Measurements from ENCODE around the gene PTEN. TPM values are rescaled to one million over a fixed set of nuclear protein-coding genes. Genes with fewer than 3 reads are reported as not detected.

The PTEN gene
- total RNA-seq, 1 donor from 2014 or later: 101 TPM

- Histone ChIP-seq H3K36me3 (no peaks in the 10 kb centered on the region), H3K9me3 (no peaks in the 10 kb centered on the region), H3K4me3 (no peak overlapping the region), H3K27ac (no peak overlapping the region), H3K4me1 (no peaks in the 10 kb centered on the region), H3K27me3 (ENCODE audit: low read depth) (no peaks in the 10 kb centered on the region)
- intact Hi-C loops (cut with DNase I): no loop called here
- ATAC-seq: no peak
- no peak for DNase-seq
- TF ChIP-seq CTCF (IDR thresholded peaks at IDR 0.05): no peak
These were observed 112.8 kb downstream of the PTEN start for GRCh38 chr10:87976101-87976743.

GRCh38 chr10:87978166-87978565 is 114.7 kb downstream of the PTEN start:
- no peaks in the 10 kb centered on the region for H3K4me1 ChIP-seq
- intact Hi-C loops (cut with DNase I): no loop called here
- no peaks in the 10 kb centered on the region for H3K9me3 ChIP-seq
- no peak for ATAC-seq
- DNase-seq: no peak
- no peaks in the 10 kb centered on the region for H3K36me3 ChIP-seq
- H3K27ac ChIP-seq: no peak overlapping the region
- H3K4me3 ChIP-seq: no peak overlapping the region
- H3K27me3 ChIP-seq (ENCODE audit: low read depth): no peaks in the 10 kb centered on the region
- no peak for TF ChIP-seq CTCF (IDR thresholded peaks at IDR 0.05)

- intact Hi-C loops (cut with DNase I): no loop called here
- DNase-seq (no peak), ATAC-seq (no peak)
- TF ChIP-seq CTCF (IDR thresholded peaks at IDR 0.05): no peak
- H3K4me1 ChIP-seq: no peaks in the 10 kb centered on the region
- no peaks in the 10 kb centered on the region for H3K36me3 ChIP-seq
- no peak overlapping the region for H3K27ac ChIP-seq
- no peaks in the 10 kb centered on the region for H3K27me3 ChIP-seq (ENCODE audit: low read depth)
- H3K4me3 ChIP-seq: no peak overlapping the region
- H3K9me3 ChIP-seq: no peaks in the 10 kb centered on the region
These were observed 116.4 kb downstream of the PTEN start for GRCh38 chr10:87979847-87980246.

GRCh38 chr10:87983716-87984115 is 120.3 kb downstream of the PTEN start:
- Histone ChIP-seq H3K27me3 (ENCODE audit: low read depth) (no peaks in the 10 kb centered on the region), H3K36me3 (no peaks in the 10 kb centered on the region), H3K4me3 (no peak overlapping the region), H3K9me3 (no peaks in the 10 kb centered on the region), H3K27ac (no peak overlapping the region), H3K4me1 (no peaks in the 10 kb centered on the region)
- ATAC-seq (no peak), DNase-seq (no peak)
- no peak for TF ChIP-seq CTCF (IDR thresholded peaks at IDR 0.05)
- intact Hi-C loops (cut with DNase I): no loop called here

- H3K4me3 ChIP-seq: no peak overlapping the region
- no peaks in the 10 kb centered on the region for H3K27me3 ChIP-seq (ENCODE audit: low read depth)
- H3K36me3 ChIP-seq: no peaks in the 10 kb centered on the region
- no peak overlapping the region for H3K27ac ChIP-seq
- DNase-seq (no peak), ATAC-seq (no peak)
- no peak for TF ChIP-seq CTCF (IDR thresholded peaks at IDR 0.05)
- H3K4me1 ChIP-seq: no peaks in the 10 kb centered on the region
- intact Hi-C loops (cut with DNase I): no loop called here
- H3K9me3 ChIP-seq: no peaks in the 10 kb centered on the region
These were observed 123.8 kb downstream of the PTEN start for GRCh38 chr10:87987206-87987605.

Measured in lower lobe of right lung (tissue), 2 donors.